Peyer's patch (tissue), 4 donors: ENCODE results near the gene WRAP53.

ENCODE experiments used
- CTCF ChIP-seq, 6 experiments: fragments of 450-650 bp in 4 of 6; fragments of 200-600 bp in 2 of 6; sonication (generic) in 1 of 6; IDR thresholded peaks; one replicate each; pipeline ENCODE4 v1.5.1; 2017 to 2019; ENCODE audit warnings: antibody characterized with exemption in 6 of 6, mild to moderate bottlenecking in 3 of 6, moderate library complexity in 1 of 6
- POLR2A ChIP-seq, 2 donors: fragments of 450-650 bp; IDR thresholded peaks; one replicate each; pipeline ENCODE4 v1.5.1; 2017; ENCODE audit warnings: antibody characterized with exemption in 2 of 2, mild to moderate bottlenecking in 2 of 2, moderate library complexity in 2 of 2

- no peak for TF ChIP-seq CTCF (IDR thresholded peaks at IDR 0.05)
- TF ChIP-seq POLR2A (IDR thresholded peaks at IDR 0.05), result no peak
Observed at GRCh38 chr17:7701681-7702080, 13.4 kb downstream of the WRAP53 start.
